CD14-positive monocyte (primary cell): Measurements from ENCODE around the gene ZFHX3. TPM values are rescaled to one million over a fixed set of nuclear protein-coding genes. Genes with fewer than 3 reads are reported as not detected.

Source experiments
- DNase-seq, 3 donors: peaks; one replicate each; pipeline ENCODE4 v3.0.0-alpha.2; 2011 to 2022
- H2AFZ ChIP-seq: 2 replicates; pipeline ENCODE4 v1.6.0; 2012; ENCODE audit warnings: mild to moderate bottlenecking, low read depth, low read length, inconsistent platforms; ENCODE audit not compliant: insufficient read depth, poor library complexity, severe bottlenecking
- H3K27ac ChIP-seq, 2 donors: 1 replicate in 1 of 2; 2 replicates in 1 of 2; pipeline ENCODE4 v1.5.1; 2012 to 2013; ENCODE audit warnings: low read length in 2 of 2, control low read depth in 1 of 2, inconsistent platforms in 1 of 2, low read depth in 1 of 2, mild to moderate bottlenecking in 1 of 2
- H3K27me3 ChIP-seq, 2 donors: one replicate each; pipeline versions ENCODE4 v1.6.0 to v1.6.1; 2011 to 2013; ENCODE audit warnings: low read length in 2 of 2; ENCODE audit not compliant: control insufficient read depth in 2 of 2, insufficient read depth in 2 of 2
- H3K36me3 ChIP-seq, 2 donors: replicated peaks in 1 of 2; 1 replicate in 1 of 2; 2 replicates in 1 of 2; pipeline versions ENCODE4 v1.5.1 to v1.6.1; 2012 to 2013; ENCODE audit warnings: low read length in 2 of 2, control low read depth in 1 of 2, inconsistent platforms in 1 of 2, mild to moderate bottlenecking in 1 of 2; ENCODE audit not compliant: insufficient read depth in 2 of 2, control insufficient read depth in 1 of 2
- H3K4me1 ChIP-seq, 2 donors: 1 replicate in 1 of 2; 2 replicates in 1 of 2; pipeline versions ENCODE4 v1.5.1 to v1.6.1; 2012 to 2013; ENCODE audit warnings: low read length in 2 of 2, control low read depth in 1 of 2, inconsistent platforms in 1 of 2, mild to moderate bottlenecking in 1 of 2, moderate library complexity in 1 of 2; ENCODE audit not compliant: insufficient read depth in 2 of 2, control insufficient read depth in 1 of 2
- H3K4me2 ChIP-seq: replicated peaks from 2 replicates; pipeline ENCODE3; 2012; ENCODE audit warnings: low read length, moderate library complexity, mild to moderate bottlenecking; ENCODE audit not compliant: poor library complexity, severe bottlenecking; ENCODE audit errors: extremely low read depth
- H3K4me3 ChIP-seq, 3 experiments: fragments of 200-600 bp in 1 of 3; sonication (generic) in 1 of 3; replicated peaks in 1 of 3; 1 replicate in 2 of 3; 2 replicates in 1 of 3; pipeline ENCODE4 v1.5.1; 2011 to 2013; ENCODE audit warnings: low read length in 3 of 3, mild to moderate bottlenecking in 3 of 3, control low read depth in 2 of 3, low read depth in 2 of 3, inconsistent platforms in 1 of 3, moderate library complexity in 1 of 3
- H3K79me2 ChIP-seq: 2 replicates; pipeline ENCODE4 v1.6.0; 2012; ENCODE audit warnings: mild to moderate bottlenecking, control low read depth, inconsistent platforms, low read length, moderate library complexity; ENCODE audit not compliant: insufficient read depth
- H3K9ac ChIP-seq: 2 replicates; pipeline ENCODE4 v1.6.0; 2017; ENCODE audit warnings: low read length, mild to moderate bottlenecking; ENCODE audit not compliant: insufficient read depth, poor library complexity, severe bottlenecking
- H3K9me3 ChIP-seq, 2 donors: replicated peaks in 1 of 2; 1 replicate in 1 of 2; 2 replicates in 1 of 2; pipeline versions ENCODE4 v1.5.1 to v1.6.1; 2012 to 2013; ENCODE audit warnings: low read length in 2 of 2, control low read depth in 1 of 2; ENCODE audit not compliant: control insufficient read depth in 1 of 2, insufficient read depth in 1 of 2
- H4K20me1 ChIP-seq: 2 replicates; pipeline ENCODE4 v1.6.0; 2012; ENCODE audit warnings: mild to moderate bottlenecking, low read length, control low read depth, moderate library complexity; ENCODE audit not compliant: insufficient read depth
- H3K27ac Mint-ChIP-seq, 7 donors: one replicate each; pipeline ENCODE4 v1.8.0; 2020; ENCODE audit warnings: mild to moderate bottlenecking in 7 of 7, mixed read lengths in 7 of 7, moderate library complexity in 6 of 7, inconsistent platforms in 2 of 7
- H3K27me3 Mint-ChIP-seq, 3 donors: one replicate each; pipeline ENCODE4 v1.8.0; 2021 to 2022; ENCODE audit warnings: low read depth in 3 of 3, mild to moderate bottlenecking in 3 of 3, mixed read lengths in 3 of 3, moderate library complexity in 3 of 3, inconsistent platforms in 1 of 3
- H3K36me3 Mint-ChIP-seq, 2 donors: one replicate each; pipeline ENCODE4 v1.8.0; 2020; ENCODE audit warnings: mixed read lengths in 2 of 2, inconsistent platforms in 1 of 2, mild to moderate bottlenecking in 1 of 2
- H3K4me1 Mint-ChIP-seq: one replicate; pipeline ENCODE4 v1.8.0; 2020; ENCODE audit warnings: mild to moderate bottlenecking, mixed read lengths
- H3K4me3 Mint-ChIP-seq, 2 donors: one replicate each; pipeline ENCODE4 v1.8.0; 2020; ENCODE audit warnings: mild to moderate bottlenecking in 2 of 2, mixed read lengths in 2 of 2, moderate library complexity in 1 of 2
- H3K9me3 Mint-ChIP-seq, 7 donors: one replicate each; pipeline ENCODE4 v1.8.0; 2020 to 2022; ENCODE audit warnings: mixed read lengths in 7 of 7, mild to moderate bottlenecking in 6 of 7, moderate library complexity in 6 of 7, inconsistent platforms in 2 of 7
- WGBS: methylation state at CpG from one replicate; pipeline ENCODE4 v1.1.5; 2013; ENCODE audit warnings: missing lambda C conversion rate; ENCODE audit not compliant: insufficient coverage; 5-methylcytosine and 5-hydroxymethylcytosine counted together
- intact Hi-C, 2 donors: fragments of 100-400 bp; cut with micrococcal nuclease; formaldehyde crosslinking; loops; one replicate each; pipeline versions ENCODE4 v1.15.0 to v1.15.1; 2023
- polyA plus RNA-seq, 3 donors: library from polyadenylated mRNA; depleted of rRNA in 1 of 3; unstranded in 2 of 3; stranded (reverse) in 1 of 3; fragments of 300-500 nt in 2 of 3; fragments of >200 nt in 1 of 3; fragmentation: Illumina TruSeq in 2 of 3; gene quantifications; 1 replicate in 2 of 3; 2 replicates in 1 of 3; pipeline ENCODE4 v1.2.3, GENCODE V29; 2012 to 2021
- TF ChIP-seq, protein P1 (sequence below): fragments of 200-600 bp; IDR thresholded peaks from one replicate; pipeline ENCODE4 v1.8.0; 2022; ENCODE audit warnings: antibody characterized with exemption, mild to moderate bottlenecking

The ZFHX3 gene
- polyA plus RNA-seq, 3 donors = 0.42 to 4.2 (median 0.43) TPM

DNA sequence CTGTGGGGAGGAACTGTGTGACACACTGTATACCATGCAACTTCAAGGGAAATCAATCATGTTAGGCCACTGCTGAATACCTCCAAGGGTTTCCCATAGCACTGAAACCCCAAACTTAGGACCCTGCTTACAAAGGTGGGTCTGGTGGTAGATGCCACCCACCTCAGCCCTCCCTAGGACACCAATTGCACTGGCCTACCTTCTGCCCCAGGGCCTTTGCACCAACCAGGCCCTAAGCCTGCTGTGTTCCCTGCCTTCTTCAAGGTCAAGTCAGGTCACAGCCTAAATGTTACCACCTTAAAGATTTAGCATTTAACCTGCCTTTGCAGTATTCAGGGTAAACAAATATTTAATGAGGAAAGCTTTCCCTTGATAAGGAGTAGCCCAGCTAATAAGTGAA is 185.8 kb downstream of the ZFHX3 start:
- no peak overlapping the region for H3K27ac Mint-ChIP-seq
- H3K36me3 ChIP-seq = peaks cover 0 to 6% of the 10 kb centered on the region in 2 donors
- peaks cover 0 to 2% (median 0%) of the 10 kb centered on the region in 3 donors for H3K27me3 Mint-ChIP-seq
- no peaks in the 10 kb centered on the region for H3K27me3 ChIP-seq
- no peaks in the 10 kb centered on the region for H3K79me2 ChIP-seq
- no peaks in the 10 kb centered on the region for H3K4me1 Mint-ChIP-seq
- no peak overlapping the region for H3K4me3 Mint-ChIP-seq
- peaks cover 19 to 20% of the 10 kb centered on the region in 2 donors for H3K36me3 Mint-ChIP-seq
- H3K4me2 ChIP-seq = no peak overlapping the region
- DNase-seq = no peak
- TF ChIP-seq, protein P1, sequence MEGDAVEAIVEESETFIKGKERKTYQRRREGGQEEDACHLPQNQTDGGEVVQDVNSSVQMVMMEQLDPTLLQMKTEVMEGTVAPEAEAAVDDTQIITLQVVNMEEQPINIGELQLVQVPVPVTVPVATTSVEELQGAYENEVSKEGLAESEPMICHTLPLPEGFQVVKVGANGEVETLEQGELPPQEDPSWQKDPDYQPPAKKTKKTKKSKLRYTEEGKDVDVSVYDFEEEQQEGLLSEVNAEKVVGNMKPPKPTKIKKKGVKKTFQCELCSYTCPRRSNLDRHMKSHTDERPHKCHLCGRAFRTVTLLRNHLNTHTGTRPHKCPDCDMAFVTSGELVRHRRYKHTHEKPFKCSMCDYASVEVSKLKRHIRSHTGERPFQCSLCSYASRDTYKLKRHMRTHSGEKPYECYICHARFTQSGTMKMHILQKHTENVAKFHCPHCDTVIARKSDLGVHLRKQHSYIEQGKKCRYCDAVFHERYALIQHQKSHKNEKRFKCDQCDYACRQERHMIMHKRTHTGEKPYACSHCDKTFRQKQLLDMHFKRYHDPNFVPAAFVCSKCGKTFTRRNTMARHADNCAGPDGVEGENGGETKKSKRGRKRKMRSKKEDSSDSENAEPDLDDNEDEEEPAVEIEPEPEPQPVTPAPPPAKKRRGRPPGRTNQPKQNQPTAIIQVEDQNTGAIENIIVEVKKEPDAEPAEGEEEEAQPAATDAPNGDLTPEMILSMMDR = no peak
- H2AFZ ChIP-seq = no peak overlapping the region
- H3K9me3 ChIP-seq = no peaks in the 10 kb centered on the region
- H3K27ac ChIP-seq = no peak overlapping the region
- no peaks in the 10 kb centered on the region for H3K4me1 ChIP-seq
- H3K9ac ChIP-seq = no peak overlapping the region
- H4K20me1 ChIP-seq = peaks cover 6% of the 10 kb centered on the region
- peaks cover 0 to 2% (median 0%) of the 10 kb centered on the region in 7 donors for H3K9me3 Mint-ChIP-seq
- intact Hi-C loops = no loop called here
- no peak overlapping the region for H3K4me3 ChIP-seq

DNA sequence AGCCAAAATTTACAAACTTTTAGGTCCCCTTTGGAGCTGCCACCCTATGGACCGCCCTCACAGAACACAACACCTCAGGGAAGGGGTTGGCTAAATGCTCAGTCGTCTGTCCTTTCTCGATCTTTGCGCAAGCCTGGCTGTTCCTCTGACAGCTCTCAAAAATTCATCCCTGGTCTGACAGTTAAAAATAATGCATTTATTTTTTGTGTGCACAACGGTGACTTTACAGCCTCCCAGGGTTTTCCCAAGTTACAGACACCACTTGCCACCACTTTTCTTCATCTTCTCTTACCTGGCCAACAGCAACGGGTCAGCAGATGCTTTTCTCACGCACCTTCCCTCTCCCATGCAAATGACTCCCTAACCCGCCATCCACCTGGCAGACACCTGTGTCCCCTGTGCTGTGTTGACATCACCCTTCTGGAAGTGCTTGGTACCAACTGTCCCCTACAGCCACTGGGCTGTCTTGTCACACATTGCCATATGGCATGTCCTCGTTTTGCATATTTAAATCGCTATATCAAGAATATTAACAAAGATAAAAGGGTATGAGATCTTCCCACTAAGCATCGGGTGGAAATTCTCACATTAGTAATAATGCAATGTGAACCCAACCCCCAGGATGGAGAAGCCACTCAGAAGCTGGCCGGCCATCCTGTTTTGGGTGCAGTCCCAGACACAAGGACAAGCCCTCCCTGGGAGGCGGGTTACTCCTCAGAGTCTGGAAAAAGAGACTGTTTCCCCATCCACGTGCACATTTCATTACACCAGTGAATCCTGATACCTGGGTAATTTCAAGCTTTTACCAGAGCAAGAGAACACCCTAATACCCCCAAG is 187.0 kb downstream of the ZFHX3 start:
- intact Hi-C loops = no loop called here
- WGBS = 94% methylated on average over 9 of the region's 14 CpGs
- H2AFZ ChIP-seq = no peak overlapping the region
- H3K4me2 ChIP-seq = no peak overlapping the region
- Mint-ChIP-seq H3K9me3 (peaks cover 0 to 2% (median 0%) of the 10 kb centered on the region in 7 donors), H3K27ac (peak overlapping the region in 1 of 7 donors; percentile 6), H3K27me3 (no peaks in the 10 kb centered on the region), H3K4me3 (no peak overlapping the region), H3K4me1 (no peaks in the 10 kb centered on the region), H3K36me3 (peaks cover 16 to 19% of the 10 kb centered on the region in 2 donors)
- DNase-seq = no peak
- H3K9ac ChIP-seq = no peak overlapping the region
- no peaks in the 10 kb centered on the region for H3K27me3 ChIP-seq
- H3K9me3 ChIP-seq = no peaks in the 10 kb centered on the region
- TF ChIP-seq, protein P1 = no peak
- no peaks in the 10 kb centered on the region for H3K79me2 ChIP-seq
- H3K4me3 ChIP-seq = no peak overlapping the region
- peaks cover 0 to 6% of the 10 kb centered on the region in 2 donors for H3K36me3 ChIP-seq
- H3K4me1 ChIP-seq = no peaks in the 10 kb centered on the region
- H3K27ac ChIP-seq = no peak overlapping the region
- peaks cover 6% of the 10 kb centered on the region for H4K20me1 ChIP-seq
